Epithelial cell of esophagus (primary cell): Measurements from ENCODE around the gene EIF4H.
"Not testable (repeated sequence)": the region's sequence is repeated elsewhere in the genome, so short reads cannot be mapped to it uniquely, and the experiment has no call there.

Source experiments
- DNase-seq: peaks from one replicate; pipeline ENCODE4 v3.0.0; 2010; ENCODE audit warnings: low read depth
- H3K4me3 ChIP-seq: 2 replicates; pipeline ENCODE4 v1.5.1; 2011; ENCODE audit warnings: mild to moderate bottlenecking, low read length, control low read depth
- CTCF ChIP-seq: IDR thresholded peaks from 2 replicates; pipeline ENCODE4 v1.5.1; 2011; ENCODE audit warnings: low read depth, mild to moderate bottlenecking, low read length, control low read depth, inconsistent platforms; ENCODE audit not compliant: insufficient read depth; ENCODE audit errors: missing control alignments

EIF4H gene

DNA sequence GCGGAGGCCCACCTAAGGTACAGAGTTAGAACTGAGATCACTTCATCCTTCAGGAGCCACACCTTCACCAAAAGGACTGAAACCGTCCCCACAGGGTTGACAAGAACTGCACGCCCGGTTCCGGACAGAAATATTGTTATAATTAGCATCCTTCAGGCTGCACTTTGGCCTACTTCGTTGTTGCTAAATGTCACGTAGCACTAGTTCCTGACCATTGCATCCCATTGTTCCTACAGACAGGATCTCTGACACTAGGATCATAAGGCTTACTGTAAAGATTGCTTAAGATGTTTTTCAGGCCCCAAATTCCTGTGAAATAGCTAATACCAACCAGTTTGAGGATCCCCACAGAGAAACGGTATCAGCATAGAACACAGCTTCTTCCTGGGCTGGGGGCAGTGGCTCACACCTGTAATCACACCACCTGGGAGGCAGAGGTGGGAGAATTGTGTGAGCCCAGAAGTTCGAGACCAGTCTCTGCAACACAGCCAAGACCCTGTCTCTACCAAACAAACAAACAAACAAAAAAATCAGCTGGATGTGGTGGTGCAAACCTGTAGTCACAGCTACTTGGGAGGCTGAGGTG, 18.3 kb upstream of the EIF4H start:
- no peak for DNase-seq
- TF ChIP-seq CTCF = no peak
- H3K4me3 ChIP-seq = no peak overlapping the region

DNA sequence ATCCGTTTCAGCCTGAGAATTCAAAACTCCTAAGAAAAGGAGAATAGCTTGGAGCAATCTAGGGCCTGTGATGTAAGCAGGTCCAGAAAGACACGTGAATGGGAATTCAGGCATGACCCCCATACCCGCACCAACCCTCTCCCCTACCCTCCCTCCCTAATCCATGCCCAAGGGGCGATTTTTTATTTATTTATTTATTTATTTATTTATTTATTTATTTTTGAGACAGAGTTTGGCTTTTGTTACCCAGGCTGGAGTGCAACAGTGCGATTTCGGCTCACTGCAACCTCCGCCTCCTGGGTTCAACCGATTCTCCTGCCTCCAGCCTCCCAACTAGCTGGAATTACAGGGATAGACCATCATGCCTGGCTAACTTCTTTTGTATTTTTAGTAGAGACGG, 16.6 kb upstream of the EIF4H start:
- no peak for TF ChIP-seq CTCF
- no peak for DNase-seq
- H3K4me3 ChIP-seq = no peak overlapping the region

GRCh38 chr7:74164985-74165456, 9.1 kb upstream of the EIF4H start:
- DNase-seq = no peak
- TF ChIP-seq CTCF = peak; percentile 23
- no peak overlapping the region for H3K4me3 ChIP-seq

DNA sequence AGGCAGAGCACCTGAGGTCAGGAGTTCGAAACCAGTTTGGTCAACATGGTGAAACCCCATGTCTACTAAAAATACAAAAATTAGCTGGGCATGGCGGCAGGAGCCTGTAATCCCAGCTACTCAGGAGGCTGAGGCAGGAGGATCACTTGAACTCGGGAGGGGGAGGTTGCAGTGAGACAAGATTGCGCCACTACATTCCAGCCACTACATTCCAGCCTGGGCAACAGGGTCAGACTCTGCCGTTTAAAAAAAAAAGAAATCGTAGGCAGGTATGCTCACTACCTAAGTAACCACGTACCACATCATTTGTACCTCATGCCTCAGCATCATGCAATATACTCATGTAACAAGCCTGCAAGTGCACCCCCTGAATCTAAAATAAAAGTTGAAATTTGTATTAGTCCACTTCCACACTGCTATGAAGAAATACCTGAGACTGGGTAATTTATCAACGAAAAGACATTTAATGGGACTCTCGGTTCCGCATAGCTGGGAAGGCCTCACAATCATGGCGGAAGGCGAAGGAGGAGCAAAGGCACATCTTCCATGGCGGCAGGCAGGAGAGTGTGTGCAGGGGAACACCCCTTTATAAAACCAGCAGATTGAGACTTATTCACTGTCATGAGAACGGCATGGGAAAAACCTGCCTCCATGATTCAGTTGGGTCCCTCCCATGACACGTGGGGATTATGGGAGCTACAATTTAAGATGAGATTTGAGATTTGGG, 8.1 kb upstream of the EIF4H start:
- TF ChIP-seq CTCF = no peak
- no peak for DNase-seq
- H3K4me3 ChIP-seq = no peak overlapping the region

DNA sequence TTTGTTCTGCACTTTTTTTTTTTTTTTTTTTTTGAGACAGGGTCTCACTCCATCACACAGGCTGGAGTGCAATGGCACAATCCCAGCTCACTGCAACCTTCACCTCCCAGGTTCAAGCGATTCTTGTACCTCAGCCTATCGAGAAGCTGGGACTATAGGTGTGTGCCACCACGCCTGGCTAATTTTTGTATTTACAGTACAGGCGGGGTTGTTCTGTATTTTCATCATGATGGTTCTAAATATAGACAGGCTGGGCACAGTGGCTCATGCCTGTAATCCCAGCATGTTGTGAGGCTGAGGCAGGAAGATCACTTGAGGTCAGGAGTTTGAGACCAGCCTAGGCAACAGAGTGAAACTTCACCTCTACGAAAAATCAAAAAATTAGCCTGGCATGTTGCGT, 6.8 kb upstream of the EIF4H start:
- not testable (repeated sequence) for DNase-seq, H3K4me3 ChIP-seq

GRCh38 chr7:74173074-74173473, 1.1 kb upstream of the EIF4H start:
- H3K4me3 ChIP-seq = peak overlapping the region; percentile 58
- peak; percentile 47 for DNase-seq
- TF ChIP-seq CTCF = no peak

DNA sequence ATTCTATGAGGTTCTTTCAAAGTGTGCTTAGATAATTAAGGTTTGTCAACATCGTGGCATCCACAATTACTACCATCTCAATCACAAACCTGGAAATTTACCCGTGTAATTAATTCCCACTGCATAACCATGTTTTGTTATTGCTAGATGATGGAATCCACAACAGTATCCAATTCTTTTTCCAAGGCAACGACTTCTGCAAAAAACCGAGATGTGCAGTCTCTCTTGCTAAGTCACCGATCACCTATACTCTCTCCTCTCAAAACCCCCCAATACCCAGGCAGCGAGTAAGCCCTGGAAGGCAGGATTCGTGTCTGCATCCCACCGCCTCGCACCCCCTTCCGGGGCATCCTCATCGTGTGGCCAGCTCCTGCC, 678 bp upstream of the EIF4H start:
- peak overlapping the region; percentile 58 for H3K4me3 ChIP-seq

More for the DNA sequence above, 678 bp upstream of the EIF4H start:
- DNase-seq = no peak
- no peak for TF ChIP-seq CTCF
